Hippocampal formation (tissue), 2 donors: ENCODE data around the gene UVRAG.

ENCODE experiments used
- DNase-seq, 2 donors: peaks; one replicate each; lab custom pipeline; 2025; lab: John Stamatoyannopoulos, UW

Gene UVRAG

GRCh38 chr11:76152086-76152681 lies 337.2 kb downstream of the UVRAG start:
- DNase-seq: peak; percentile 64 to 76

GRCh38 chr11:76152741-76153570 lies 337.9 kb downstream of the UVRAG start:
- DNase-seq: no peak

- DNase-seq: no peak
Measured at GRCh38 chr11:76153571-76153923, 338.5 kb downstream of the UVRAG start.

- DNase-seq: no peak
Measured at GRCh38 chr11:76155500-76156227, 340.7 kb downstream of the UVRAG start.

GRCh38 chr11:76156971-76157427 lies 342.0 kb downstream of the UVRAG start:
- no peak for DNase-seq

- DNase-seq: no peak
Measured at GRCh38 chr11:76157891-76158290, 342.9 kb downstream of the UVRAG start.

- DNase-seq: no peak
Measured at GRCh38 chr11:76158394-76159302, 343.6 kb downstream of the UVRAG start.

DNA sequence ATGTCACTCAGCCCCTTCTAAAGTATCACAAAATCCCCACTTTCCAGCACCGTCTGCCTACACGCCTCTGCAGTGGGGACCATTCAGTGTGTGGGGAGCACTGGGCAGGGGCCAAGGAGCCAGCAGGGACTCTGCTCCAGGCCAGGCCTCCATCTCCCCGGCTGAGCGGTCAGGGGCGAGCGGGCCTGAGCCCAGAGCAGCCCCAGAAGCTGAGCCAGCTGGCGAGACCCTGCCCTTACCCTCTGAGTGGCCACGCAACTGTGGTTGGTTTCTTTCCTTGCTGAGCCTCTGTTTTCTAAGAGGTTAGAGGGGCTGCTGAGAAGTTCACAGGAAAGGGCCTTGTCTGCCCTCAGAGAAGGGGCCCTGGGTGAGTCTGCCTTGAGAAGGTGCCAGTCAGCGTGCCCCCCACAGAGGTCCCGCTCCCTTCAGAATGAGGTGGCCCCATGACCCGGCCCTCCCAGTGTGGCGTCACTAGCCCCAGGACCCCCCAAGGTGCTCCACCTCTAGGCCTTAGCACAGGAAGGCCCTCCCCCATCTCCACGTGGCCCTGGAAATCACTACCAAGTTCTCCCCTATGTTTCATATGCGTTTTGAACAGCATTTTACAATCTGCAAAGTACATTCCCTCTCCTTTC lies 344.4 kb downstream of the UVRAG start:
- DNase-seq: no peak

- DNase-seq: no peak
Measured at GRCh38 chr11:76159983-76160661, 345.1 kb downstream of the UVRAG start.

- no peak for DNase-seq
Measured at GRCh38 chr11:76160856-76161255, 345.8 kb downstream of the UVRAG start.

DNA sequence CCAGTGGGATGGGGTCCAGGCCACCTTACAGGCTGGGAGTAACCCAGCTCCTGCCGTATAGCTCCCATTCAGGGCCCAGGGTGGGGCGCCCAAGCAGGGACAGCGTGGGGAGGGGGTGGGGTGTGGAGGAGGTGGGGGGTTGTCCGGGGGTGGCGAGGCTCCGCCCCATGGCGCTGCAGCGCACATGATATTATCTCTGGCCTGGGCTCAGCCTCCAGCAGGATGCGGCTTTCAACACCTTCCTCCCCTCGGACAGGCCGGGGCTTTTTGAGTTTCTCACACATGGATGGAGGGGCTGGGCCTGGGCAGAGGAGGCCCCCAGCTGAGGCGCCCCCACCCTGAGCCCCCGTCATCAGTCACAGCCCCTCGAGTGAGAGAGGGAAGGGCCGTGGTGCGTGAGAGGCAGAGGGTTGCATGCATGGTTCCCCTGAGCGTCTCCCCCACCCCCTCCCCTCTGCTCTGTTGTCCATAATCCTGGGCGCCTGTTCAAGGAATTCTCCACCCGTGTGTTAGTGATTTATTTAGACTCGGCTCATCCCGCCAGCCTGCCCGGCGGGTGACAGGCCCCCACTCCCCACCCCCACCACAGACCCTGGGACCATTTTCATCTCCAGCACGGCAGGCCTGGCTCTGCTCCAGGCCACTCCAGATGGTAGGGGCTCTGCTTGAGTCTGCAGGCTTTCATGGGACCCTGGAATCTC lies 346.4 kb downstream of the UVRAG start:
- DNase-seq: no peak

- DNase-seq: no peak
Measured at GRCh38 chr11:76162336-76163288, 347.6 kb downstream of the UVRAG start.

- DNase-seq: no peak
Measured at GRCh38 chr11:76163289-76163880, 348.4 kb downstream of the UVRAG start.

- DNase-seq: no peak
Measured at GRCh38 chr11:76164081-76164480, 349.1 kb downstream of the UVRAG start.

DNA sequence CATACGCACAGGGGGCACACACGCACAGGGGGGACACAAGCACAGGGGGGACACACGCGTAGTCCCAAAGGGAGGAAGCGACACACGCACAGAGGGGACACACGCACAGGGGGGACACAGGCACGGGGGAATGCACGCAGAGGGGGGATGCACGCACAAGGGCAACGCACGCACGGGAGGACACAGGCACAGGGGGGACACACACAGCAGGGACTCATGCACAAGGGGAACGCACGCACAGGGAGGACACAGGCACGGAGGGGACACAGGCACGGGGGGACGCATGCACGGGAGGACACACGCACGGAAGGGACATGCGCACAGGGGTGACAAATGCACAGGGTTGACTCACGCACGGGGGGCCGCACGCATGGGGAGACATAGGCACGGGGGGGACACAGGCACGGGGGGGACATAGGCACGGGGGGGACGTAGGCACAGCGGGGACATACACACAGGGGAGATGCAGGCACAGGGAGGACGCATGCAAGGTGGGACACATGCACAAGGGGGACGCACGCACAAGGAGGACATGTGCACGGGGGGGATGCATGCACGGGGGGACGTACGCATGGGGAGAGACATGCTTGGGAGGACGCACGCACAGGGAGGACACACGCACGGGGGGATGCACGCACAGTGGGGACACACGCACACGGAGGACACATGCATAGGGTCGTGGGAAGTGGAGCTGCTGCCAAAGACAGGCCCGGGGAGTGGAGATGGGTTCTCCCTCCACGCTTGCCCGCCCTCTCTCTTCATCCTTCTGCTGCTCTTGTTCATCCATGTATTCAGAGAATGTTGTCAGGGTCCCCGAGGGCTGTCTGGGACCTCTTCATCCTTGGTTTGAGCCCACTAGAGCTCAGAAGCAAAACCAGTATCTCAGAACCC lies 350.1 kb downstream of the UVRAG start:
- DNase-seq: no peak

GRCh38 chr11:76166314-76166713 lies 351.3 kb downstream of the UVRAG start:
- DNase-seq: no peak

DNA sequence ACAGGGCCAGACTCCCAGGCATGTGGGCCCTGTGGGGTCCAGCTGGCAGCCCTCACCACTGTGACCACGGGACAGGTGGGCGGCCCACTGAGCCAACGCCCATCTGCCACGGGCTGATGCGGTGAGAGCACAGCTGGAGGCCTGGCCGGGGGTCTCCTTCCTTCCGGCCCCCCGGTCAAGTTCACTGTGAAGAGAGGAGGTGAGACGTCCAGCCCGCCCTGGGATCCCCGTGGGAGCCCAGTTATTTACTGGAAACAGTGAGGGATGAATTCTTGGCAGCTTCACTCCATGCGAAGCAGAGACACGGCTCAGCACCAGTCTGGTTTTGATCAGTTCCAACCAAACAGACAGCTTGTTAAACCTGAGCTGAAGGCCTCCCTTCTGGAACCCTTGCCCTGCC lies 352.6 kb downstream of the UVRAG start:
- DNase-seq: no peak
